SK-N-SH (cell line): ENCODE results near the gene SLC25A26. TPM values are rescaled to one million over a fixed set of nuclear protein-coding genes. Genes with fewer than 3 reads are reported as not detected.

Experiments
- CTCF ChIA-PET: fragments of 300-600, 350-600 bp; formaldehyde crosslinking; extraction: SDS; loops from one replicate; lab custom pipeline; 2021; lab: Yijun Ruan, JAX
- POLR2A ChIA-PET: fragments of 350-600 bp; sonication (Branson Sonifier 250); formaldehyde crosslinking; extraction: SDS; loops from one replicate; lab custom pipeline; 2020; ENCODE audit warnings: antibody characterized with exemption, inconsistent platforms; lab: Yijun Ruan, JAX
- DNase-seq: peaks from one replicate; pipeline ENCODE4 v3.0.0; 2012
- H2AFZ ChIP-seq: fragments of 200-600 bp; sonication (generic); 2 replicates; pipeline ENCODE4 v1.8.1; 2016; ENCODE audit warnings: antibody characterized with exemption, mild to moderate bottlenecking, low read depth
- H3F3A ChIP-seq: fragments of 200-600 bp; sonication (generic); replicated peaks from 2 replicates; pipeline ENCODE3; 2016; ENCODE audit warnings: antibody characterized with exemption, mild to moderate bottlenecking; ENCODE audit not compliant: insufficient read depth
- H3K27ac ChIP-seq, 2 experiments: fragments of 200-500 bp in 1 of 2; fragments of 200-600 bp in 1 of 2; sonication (Bioruptor generic) in 1 of 2; sonication (generic), shearing (Covaris generic) in 1 of 2; 2 replicates each; pipeline versions ENCODE4 v1.5.1 to v1.6.1; 2014 to 2016; ENCODE audit warnings: low read depth in 2 of 2, inconsistent platforms in 1 of 2, low read length in 1 of 2, mild to moderate bottlenecking in 1 of 2, mixed read lengths in 1 of 2
- H3K27me3 ChIP-seq: fragments of 200-600 bp; sonication (generic), shearing (Covaris generic); 2 replicates; pipeline ENCODE4 v1.6.1; 2016; ENCODE audit warnings: mixed run types; ENCODE audit not compliant: insufficient read depth
- H3K36me3 ChIP-seq, 2 experiments: fragments of 200-500 bp in 1 of 2; fragments of 200-600 bp in 1 of 2; sonication (Bioruptor generic) in 1 of 2; sonication (generic) in 1 of 2; replicated peaks in 1 of 2; 2 replicates each; pipeline versions ENCODE3 to v1.5.1; 2014 to 2016; ENCODE audit warnings: low read length in 1 of 2, mild to moderate bottlenecking in 1 of 2; ENCODE audit not compliant: insufficient read depth in 2 of 2, control insufficient read depth in 1 of 2
- H3K4me1 ChIP-seq, 2 experiments: fragments of 200-500 bp in 1 of 2; fragments of 200-600 bp in 1 of 2; sonication (Bioruptor generic) in 1 of 2; sonication (generic), shearing (Covaris generic) in 1 of 2; 2 replicates each; pipeline versions ENCODE4 v1.5.1 to v1.6.1; 2014 to 2016; ENCODE audit warnings: low read depth in 1 of 2, low read length in 1 of 2, mixed run types in 1 of 2; ENCODE audit not compliant: insufficient read depth in 2 of 2, control insufficient read depth in 1 of 2
- H3K4me2 ChIP-seq: fragments of 200-600 bp; sonication (generic), shearing (Covaris generic); 2 replicates; pipeline ENCODE4 v1.6.1; 2017; ENCODE audit warnings: mixed run types
- H3K4me3 ChIP-seq, 2 experiments: fragments of 200-500 bp in 1 of 2; fragments of 200-600 bp in 1 of 2; sonication (Bioruptor generic) in 1 of 2; sonication (generic), shearing (Covaris generic) in 1 of 2; 2 replicates each; pipeline versions ENCODE4 v1.5.1 to v1.8.1; 2014 to 2016; ENCODE audit warnings: low read depth in 2 of 2, inconsistent platforms in 1 of 2, low read length in 1 of 2, mild to moderate bottlenecking in 1 of 2, mixed read lengths in 1 of 2, moderate library complexity in 1 of 2
- H3K79me2 ChIP-seq: fragments of 200-600 bp; sonication (generic); 2 replicates; pipeline ENCODE4 v1.8.1; 2017; ENCODE audit warnings: mild to moderate bottlenecking; ENCODE audit not compliant: insufficient read depth
- H3K9ac ChIP-seq: fragments of 200-600 bp; sonication (generic); 2 replicates; pipeline ENCODE4 v1.6.1; 2017; ENCODE audit warnings: mixed run types
- H3K9me2 ChIP-seq: fragments of 200-600 bp; sonication (generic); 2 replicates; pipeline ENCODE4 v1.6.1; 2017; ENCODE audit warnings: mixed run types
- H3K9me3 ChIP-seq: fragments of 200-600 bp; sonication (generic); 2 replicates; pipeline ENCODE4 v1.6.1; 2017; ENCODE audit warnings: mixed run types, mild to moderate bottlenecking, moderate library complexity
- H4K20me1 ChIP-seq: fragments of 200-600 bp; sonication (generic); 2 replicates; pipeline ENCODE4 v1.6.1; 2017; ENCODE audit warnings: mild to moderate bottlenecking, mixed run types; ENCODE audit not compliant: insufficient read depth
- ELF1 ChIP-seq: IDR thresholded peaks from 2 replicates; pipeline ENCODE4 v1.4.0; 2012
- FOSL2 ChIP-seq: IDR thresholded peaks from 2 replicates; pipeline ENCODE4 v1.4.0; 2012; ENCODE audit warnings: low read depth, mild to moderate bottlenecking, moderate library complexity, borderline replicate concordance
- FOXJ3 ChIP-seq: sonication (generic); formaldehyde crosslinking; IDR thresholded peaks from 2 replicates; pipeline ENCODE4 v1.5.1; 2020; ENCODE audit warnings: mild to moderate bottlenecking, missing genetic modification reagents
- GABPA ChIP-seq: IDR thresholded peaks from 2 replicates; pipeline ENCODE4 v1.4.0; 2012; ENCODE audit warnings: low read depth, mild to moderate bottlenecking
- GATA2 ChIP-seq: sonication (generic); formaldehyde crosslinking; IDR thresholded peaks from 2 replicates; pipeline ENCODE4 v1.5.0; 2020; ENCODE audit warnings: mild to moderate bottlenecking, missing genetic modification reagents
- MEF2A ChIP-seq: IDR thresholded peaks from 2 replicates; pipeline ENCODE4 v1.4.0; 2012; ENCODE audit warnings: low read depth, borderline replicate concordance
- MXI1 ChIP-seq: IDR thresholded peaks from 2 replicates; pipeline ENCODE4 v1.6.1; 2012; ENCODE audit warnings: mild to moderate bottlenecking, low read depth, low read length, improper control_type of control experiment
- NRF1 ChIP-seq: IDR thresholded peaks from 2 replicates; pipeline ENCODE4 v1.6.1; 2012; ENCODE audit warnings: low read depth, mild to moderate bottlenecking, low read length
- POLR2AphosphoS5 ChIP-seq: IDR thresholded peaks from 2 replicates; pipeline ENCODE4 v1.6.1; 2012; ENCODE audit warnings: low read depth, low read length
- RCOR1 ChIP-seq: fragments of 150-350 bp; IDR thresholded peaks from 2 replicates; pipeline ENCODE4 v1.6.1; 2017; ENCODE audit warnings: antibody characterized with exemption, low read length
- RXRA ChIP-seq: IDR thresholded peaks from 2 replicates; pipeline ENCODE4 v1.4.0; 2012; ENCODE audit warnings: low read depth, mild to moderate bottlenecking, borderline replicate concordance
- SIN3A ChIP-seq: IDR thresholded peaks from 2 replicates; pipeline ENCODE4 v1.6.1; 2012; ENCODE audit warnings: low read depth, mild to moderate bottlenecking, low read length, moderate library complexity, borderline replicate concordance
- SMC3 ChIP-seq: IDR thresholded peaks from 2 replicates; pipeline ENCODE4 v1.6.1; 2012; ENCODE audit warnings: low read depth, low read length, improper control_type of control experiment
- TEAD4 ChIP-seq: IDR thresholded peaks from 2 replicates; pipeline ENCODE4 v1.4.0; 2012; ENCODE audit warnings: mild to moderate bottlenecking, borderline replicate concordance; ENCODE audit not compliant: insufficient read depth
- YY1 ChIP-seq: IDR thresholded peaks from 2 replicates; pipeline ENCODE4 v1.4.0; 2012; ENCODE audit warnings: low read depth, mild to moderate bottlenecking
- WGBS: methylation state at CpG from one replicate; pipeline ENCODE4 v1.1.6; 2017; ENCODE audit warnings: low lambda C conversion rate; 5-methylcytosine and 5-hydroxymethylcytosine counted together
- polyA plus RNA-seq, 3 experiments: library from polyadenylated mRNA; depleted of rRNA; stranded (reverse); fragments of >200 nt; gene quantifications; 2 replicates each; pipeline ENCODE4 v1.2.3, GENCODE V29; 2012
- TF ChIP-seq, protein P1 (sequence below): fragments of 150-350 bp; IDR thresholded peaks from 2 replicates; pipeline ENCODE4 v1.6.1; 2017; ENCODE audit warnings: antibody characterized with exemption, low read length, low read depth, borderline replicate concordance
- TF ChIP-seq, protein P2 (sequence below): fragments of 150-350 bp; IDR thresholded peaks from 2 replicates; pipeline ENCODE4 v1.6.1; 2016; ENCODE audit warnings: mild to moderate bottlenecking, low read depth, low read length
- TF ChIP-seq, protein P3 (sequence below): IDR thresholded peaks from 2 replicates; pipeline ENCODE4 v1.4.0; 2012; ENCODE audit warnings: low read depth

SLC25A26 gene
- polyA plus RNA-seq, 1 of the 3 experiments (the other 2 are of a cell fraction): 31.8 TPM

DNA sequence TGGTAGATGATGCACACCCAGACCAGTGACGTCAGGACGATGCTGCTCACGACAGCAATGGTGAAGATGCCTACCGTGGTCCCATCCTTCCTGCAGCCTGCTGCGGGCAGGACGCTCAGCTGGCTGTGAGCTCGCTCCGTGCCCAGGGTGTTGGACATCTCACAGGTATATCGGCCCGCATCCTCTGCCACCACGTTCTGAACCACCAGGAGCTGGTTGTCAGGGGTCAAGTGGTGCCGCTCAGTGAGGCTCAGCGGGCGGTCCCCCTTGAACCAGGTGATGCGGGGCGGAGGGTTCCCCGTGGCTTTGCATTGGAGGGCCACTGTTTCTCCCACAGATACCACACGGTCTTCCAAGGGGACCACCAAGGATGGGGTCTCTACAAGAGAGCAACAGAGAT is 162.2 kb downstream of the SLC25A26 start:
- CTCF ChIA-PET: interaction anchor here (0.9 to 2.7 kb wide), 2 partner anchors 10 to 25 kb away, joined by 3 to 9 read pairs; no protein-coding TSS in a partner anchor
- H3K79me2 ChIP-seq: no peaks in the 10 kb centered on the region
- peaks cover 0 to 45% of the 10 kb centered on the region in 2 experiments for H3K36me3 ChIP-seq
- H3K27ac ChIP-seq: no peak overlapping the region
- no peaks in the 10 kb centered on the region for H3K27me3 ChIP-seq
- no peaks in the 10 kb centered on the region for H3K9me2 ChIP-seq
- 98% methylated on average over 10 of the region's 18 CpGs for WGBS
- no peak for TF ChIP-seq GABPA
- no peak for TF ChIP-seq POLR2AphosphoS5
- TF ChIP-seq YY1: no peak
- no peak for TF ChIP-seq TEAD4
- no peak for TF ChIP-seq NRF1
- TF ChIP-seq, protein P1, sequence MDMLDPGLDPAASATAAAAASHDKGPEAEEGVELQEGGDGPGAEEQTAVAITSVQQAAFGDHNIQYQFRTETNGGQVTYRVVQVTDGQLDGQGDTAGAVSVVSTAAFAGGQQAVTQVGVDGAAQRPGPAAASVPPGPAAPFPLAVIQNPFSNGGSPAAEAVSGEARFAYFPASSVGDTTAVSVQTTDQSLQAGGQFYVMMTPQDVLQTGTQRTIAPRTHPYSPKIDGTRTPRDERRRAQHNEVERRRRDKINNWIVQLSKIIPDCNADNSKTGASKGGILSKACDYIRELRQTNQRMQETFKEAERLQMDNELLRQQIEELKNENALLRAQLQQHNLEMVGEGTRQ: no peak
- TF ChIP-seq SIN3A: no peak
- TF ChIP-seq ELF1: no peak
- TF ChIP-seq FOSL2: no peak
- TF ChIP-seq, protein P2, sequence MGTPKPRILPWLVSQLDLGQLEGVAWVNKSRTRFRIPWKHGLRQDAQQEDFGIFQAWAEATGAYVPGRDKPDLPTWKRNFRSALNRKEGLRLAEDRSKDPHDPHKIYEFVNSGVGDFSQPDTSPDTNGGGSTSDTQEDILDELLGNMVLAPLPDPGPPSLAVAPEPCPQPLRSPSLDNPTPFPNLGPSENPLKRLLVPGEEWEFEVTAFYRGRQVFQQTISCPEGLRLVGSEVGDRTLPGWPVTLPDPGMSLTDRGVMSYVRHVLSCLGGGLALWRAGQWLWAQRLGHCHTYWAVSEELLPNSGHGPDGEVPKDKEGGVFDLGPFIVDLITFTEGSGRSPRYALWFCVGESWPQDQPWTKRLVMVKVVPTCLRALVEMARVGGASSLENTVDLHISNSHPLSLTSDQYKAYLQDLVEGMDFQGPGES: no peak
- TF ChIP-seq SMC3: no peak
- no peak for TF ChIP-seq MEF2A
- TF ChIP-seq, protein P3, sequence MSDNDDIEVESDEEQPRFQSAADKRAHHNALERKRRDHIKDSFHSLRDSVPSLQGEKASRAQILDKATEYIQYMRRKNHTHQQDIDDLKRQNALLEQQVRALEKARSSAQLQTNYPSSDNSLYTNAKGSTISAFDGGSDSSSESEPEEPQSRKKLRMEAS: no peak
- no peak for TF ChIP-seq RXRA
- TF ChIP-seq FOXJ3 (CRISPR knock-in tag): no peak
- TF ChIP-seq, all 33 proteins: peak for 0
- Histone ChIP-seq H3K4me2 (no peak overlapping the region), H2AFZ (no peak overlapping the region), H3K9me3 (no peaks in the 10 kb centered on the region), H3K9ac (no peak overlapping the region), H3K4me3 (no peak overlapping the region), H4K20me1 (no peaks in the 10 kb centered on the region), H3K4me1 (peaks cover 0 to 4% of the 10 kb centered on the region in 2 experiments; a peak in 1 of 4 replicates), H3F3A (no peaks in the 10 kb centered on the region)
- DNase-seq: no peak
- POLR2A ChIA-PET: no interaction called here

DNA sequence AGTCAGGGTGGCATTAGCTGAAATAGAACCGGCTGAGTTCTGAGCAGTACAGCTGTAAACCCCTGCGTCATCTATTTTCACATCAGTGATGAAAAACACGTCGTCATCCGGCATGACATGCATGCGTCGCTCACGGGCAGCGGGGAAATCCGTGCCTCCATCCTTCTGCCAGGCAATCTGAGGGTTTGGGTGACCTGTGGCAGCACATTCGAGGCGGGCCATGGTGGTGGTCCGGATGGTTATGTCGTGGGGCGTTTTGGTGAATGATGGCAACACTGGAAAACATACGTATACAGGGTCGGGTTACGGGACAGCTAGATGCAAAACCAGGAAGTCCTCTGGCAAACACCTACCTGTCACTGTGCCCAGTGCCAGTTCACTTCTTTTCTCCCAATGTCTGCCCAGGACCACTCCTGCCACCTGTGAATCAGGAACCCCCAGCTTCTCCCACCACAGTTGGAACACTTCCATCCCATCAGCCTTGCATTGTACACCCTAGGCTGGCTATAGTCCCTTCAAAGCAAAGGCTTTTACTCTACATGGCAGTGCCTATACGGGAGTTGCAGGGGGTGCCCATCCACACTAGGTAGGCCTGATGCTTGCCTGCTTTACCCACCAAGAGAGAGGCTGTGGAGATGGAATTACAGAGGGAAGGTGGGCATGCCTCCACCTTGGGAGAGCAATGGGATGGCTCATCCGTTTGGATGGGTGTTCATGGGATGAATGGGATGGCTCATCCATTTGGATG is 163.4 kb downstream of the SLC25A26 start:
- H3K27me3 ChIP-seq: no peaks in the 10 kb centered on the region
- no peaks in the 10 kb centered on the region for H4K20me1 ChIP-seq
- POLR2A ChIA-PET: no interaction called here
- H3K9ac ChIP-seq: no peak overlapping the region
- no peaks in the 10 kb centered on the region for H3F3A ChIP-seq
- H3K9me3 ChIP-seq: no peaks in the 10 kb centered on the region
- H2AFZ ChIP-seq: no peak overlapping the region
- H3K27ac ChIP-seq: no peak overlapping the region
- WGBS: 97% methylated on average over 18 of the region's 20 CpGs
- H3K79me2 ChIP-seq: no peaks in the 10 kb centered on the region
- no peak overlapping the region for H3K4me2 ChIP-seq
- TF ChIP-seq SMC3 (no peak), POLR2AphosphoS5 (no peak), GABPA (no peak), GATA2 (CRISPR knock-in tag) (no peak), MXI1 (no peak), RCOR1 (no peak), FOXJ3 (CRISPR knock-in tag) (no peak)
- TF ChIP-seq, all 33 proteins: peak for 0
- peaks cover 0 to 39% of the 10 kb centered on the region in 2 experiments for H3K36me3 ChIP-seq
- no peak overlapping the region; a peak in 1 of 4 replicates for H3K4me3 ChIP-seq
- CTCF ChIA-PET: interaction anchor here (2.7 kb wide), 1 partner anchor 24 kb away, joined by 9 read pairs; no protein-coding TSS in a partner anchor
- H3K9me2 ChIP-seq: no peaks in the 10 kb centered on the region
- no peaks in the 10 kb centered on the region for H3K4me1 ChIP-seq
- DNase-seq: no peak
